Neutrophil (primary cell): Measurements from ENCODE around the gene MYO5A.

ENCODE experiments used
- H3K27ac ChIP-seq: fragments of 200-600 bp; sonication (generic); 2 replicates; pipeline ENCODE4 v1.5.1; 2016; ENCODE audit warnings: mild to moderate bottlenecking, moderate library complexity
- H3K27me3 ChIP-seq: fragments of 200-600 bp; sonication (generic); 2 replicates; pipeline ENCODE4 v1.6.0; 2016; ENCODE audit warnings: mild to moderate bottlenecking
- H3K36me3 ChIP-seq: fragments of 200-600 bp; sonication (generic); 2 replicates; pipeline ENCODE4 v1.5.1; 2017
- H3K4me1 ChIP-seq, 2 experiments: fragments of 200-600 bp in 1 of 2; sonication (generic) in 1 of 2; 1 replicate in 1 of 2; 2 replicates in 1 of 2; pipeline versions ENCODE4 v1.5.1 to v1.6.1; 2013 to 2016; ENCODE audit warnings: low read depth in 1 of 2, low read length in 1 of 2, mild to moderate bottlenecking in 1 of 2, moderate library complexity in 1 of 2; ENCODE audit not compliant: control insufficient read depth in 1 of 2, insufficient read depth in 1 of 2
- H3K4me3 ChIP-seq, 2 experiments: fragments of 200-600 bp in 1 of 2; sonication (generic) in 1 of 2; 1 replicate in 1 of 2; 2 replicates in 1 of 2; pipeline ENCODE4 v1.5.1; 2013 to 2016; ENCODE audit warnings: low read depth in 1 of 2, low read length in 1 of 2, mild to moderate bottlenecking in 1 of 2, moderate library complexity in 1 of 2
- H3K9me3 ChIP-seq: fragments of 200-600 bp; sonication (generic); 2 replicates; pipeline ENCODE4 v1.5.1; 2016
- CTCF ChIP-seq: fragments of 200-600 bp; sonication (generic); IDR thresholded peaks from 2 replicates; pipeline ENCODE4 v1.5.1; 2016; ENCODE audit warnings: antibody characterized with exemption

The MYO5A gene

DNA sequence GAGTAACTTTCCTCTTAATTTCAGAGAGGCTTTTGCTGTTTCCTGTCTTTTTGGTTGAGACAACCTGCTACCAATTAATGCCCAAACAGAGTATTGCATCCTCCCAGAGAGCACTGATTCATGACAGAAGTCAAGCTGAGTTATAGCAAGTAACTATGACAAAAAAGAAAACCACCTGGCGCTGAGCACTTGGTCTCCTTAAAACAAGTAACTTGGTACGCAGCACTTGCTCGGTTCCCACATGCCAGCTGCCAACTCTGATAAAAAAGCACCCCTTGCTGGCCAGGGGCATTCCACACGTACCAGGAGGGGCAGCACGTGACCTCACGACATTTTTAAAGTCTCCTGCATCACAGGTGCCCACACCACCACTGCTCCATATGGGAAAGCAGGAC is 219.5 kb downstream of the MYO5A start:
- H3K4me3 ChIP-seq, result no peak overlapping the region
- H3K4me1 ChIP-seq, result peaks cover 6% of the 10 kb centered on the region in 2 experiments
- H3K36me3 ChIP-seq, result peaks cover 62% of the 10 kb centered on the region
- H3K9me3 ChIP-seq, result no peaks in the 10 kb centered on the region
- no peaks in the 10 kb centered on the region for H3K27me3 ChIP-seq
- no peak overlapping the region for H3K27ac ChIP-seq
- no peak for TF ChIP-seq CTCF

DNA sequence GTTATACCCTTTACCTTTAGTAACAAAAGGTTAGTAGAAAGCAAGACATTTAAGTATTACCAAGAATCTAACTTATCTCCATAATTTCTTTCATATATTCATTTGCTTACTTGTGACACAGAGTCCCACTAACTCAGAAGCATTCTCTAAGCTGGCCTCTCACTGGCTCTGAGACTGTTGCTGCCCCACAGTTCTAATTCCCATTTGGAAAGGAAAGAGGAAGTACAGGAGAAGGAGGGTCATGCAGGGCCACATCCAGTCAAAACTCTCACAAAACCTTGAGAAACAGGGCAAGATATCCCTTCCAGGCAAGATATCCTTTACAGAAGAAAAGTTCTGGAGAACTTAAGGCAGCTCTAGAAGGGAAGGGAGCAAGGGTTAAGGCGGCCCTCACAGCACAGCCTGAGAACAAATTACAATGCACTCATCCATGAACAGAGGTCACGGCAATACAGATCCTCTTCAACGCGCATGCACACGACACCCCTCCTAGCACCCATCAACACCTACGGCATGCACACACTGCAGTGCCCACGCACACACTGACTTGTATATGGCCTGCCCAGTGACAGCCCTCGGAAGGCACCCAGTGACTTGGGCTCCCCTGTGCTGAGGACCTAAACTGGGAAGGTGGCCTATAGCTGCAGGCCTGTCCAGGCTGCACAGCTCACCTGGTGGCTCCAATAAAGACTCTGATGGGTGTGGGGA is 220.1 kb downstream of the MYO5A start:
- Histone ChIP-seq H3K36me3 (peaks cover 56% of the 10 kb centered on the region), H3K27me3 (no peaks in the 10 kb centered on the region), H3K4me3 (no peak overlapping the region), H3K9me3 (no peaks in the 10 kb centered on the region), H3K27ac (no peak overlapping the region), H3K4me1 (peaks cover 6% of the 10 kb centered on the region in 2 experiments)
- no peak for TF ChIP-seq CTCF

DNA sequence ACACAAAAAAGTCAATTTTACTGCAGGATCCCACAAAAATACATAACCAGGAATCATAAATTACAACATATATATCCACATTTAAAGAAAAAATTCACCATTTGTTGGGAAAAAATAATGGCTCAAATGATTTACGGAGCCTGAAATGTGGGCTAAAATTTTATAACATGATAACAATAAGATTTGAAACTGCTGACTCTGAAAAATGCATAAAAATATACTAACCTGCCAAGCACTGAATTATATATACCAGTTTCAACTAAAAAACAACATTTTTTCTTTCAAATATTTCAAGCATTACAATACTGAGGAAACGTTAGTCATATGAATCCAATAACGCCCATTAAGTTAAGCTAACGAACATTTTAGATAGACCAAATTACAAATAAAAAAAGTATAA is 220.8 kb downstream of the MYO5A start:
- TF ChIP-seq CTCF, result no peak
- no peaks in the 10 kb centered on the region for H3K27me3 ChIP-seq
- H3K9me3 ChIP-seq, result no peaks in the 10 kb centered on the region
- peaks cover 6% of the 10 kb centered on the region in 2 experiments for H3K4me1 ChIP-seq
- no peak overlapping the region for H3K4me3 ChIP-seq
- no peak overlapping the region for H3K27ac ChIP-seq
- H3K36me3 ChIP-seq, result peaks cover 48% of the 10 kb centered on the region

GRCh38 chr15:52306270-52306669 is 222.4 kb downstream of the MYO5A start:
- no peak for TF ChIP-seq CTCF
- Histone ChIP-seq H3K27me3 (no peaks in the 10 kb centered on the region), H3K4me1 (peaks cover 6% of the 10 kb centered on the region in 2 experiments), H3K27ac (no peak overlapping the region), H3K4me3 (no peak overlapping the region), H3K9me3 (no peaks in the 10 kb centered on the region), H3K36me3 (peaks cover 33% of the 10 kb centered on the region)

DNA sequence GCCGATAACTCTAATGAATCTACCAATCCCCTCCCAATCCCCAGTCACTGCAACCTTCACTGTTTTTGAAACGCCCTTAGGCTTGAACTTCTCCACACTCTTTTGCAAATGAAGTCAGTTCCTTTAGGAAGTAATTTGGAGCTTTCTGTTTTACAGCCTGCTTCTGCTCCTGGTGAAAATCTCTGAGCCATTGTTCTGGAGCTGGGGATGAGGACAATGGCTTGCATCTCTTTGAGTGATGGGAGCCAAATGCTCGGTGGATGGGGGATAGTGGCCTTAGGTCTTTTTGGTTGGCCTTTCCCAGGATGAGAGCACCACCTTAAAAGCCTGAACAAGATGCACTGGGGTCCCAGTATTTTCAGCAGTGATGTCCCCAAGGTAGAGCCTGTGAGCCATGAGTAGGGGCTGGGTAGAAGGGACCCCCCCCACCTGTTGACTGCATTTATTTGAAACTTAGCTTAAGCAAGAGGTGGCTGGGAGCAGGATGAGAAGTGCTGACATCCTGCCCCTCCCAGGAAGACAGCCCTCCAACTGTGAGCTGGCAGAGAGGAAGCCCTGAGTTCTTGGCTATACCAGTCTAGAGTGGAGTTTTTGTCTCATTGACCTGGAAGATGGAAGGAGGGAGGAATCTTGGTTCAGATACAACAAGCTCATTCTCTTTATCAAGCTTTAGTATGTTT is 225.4 kb downstream of the MYO5A start:
- TF ChIP-seq CTCF, result no peak
- Histone ChIP-seq H3K36me3 (peaks cover 6% of the 10 kb centered on the region), H3K27ac (no peak overlapping the region), H3K4me3 (no peak overlapping the region), H3K9me3 (no peaks in the 10 kb centered on the region), H3K4me1 (peaks cover 6% of the 10 kb centered on the region in 2 experiments), H3K27me3 (peaks cover 8% of the 10 kb centered on the region)
